ENCODE data around the gene GABBR2.

DNA sequence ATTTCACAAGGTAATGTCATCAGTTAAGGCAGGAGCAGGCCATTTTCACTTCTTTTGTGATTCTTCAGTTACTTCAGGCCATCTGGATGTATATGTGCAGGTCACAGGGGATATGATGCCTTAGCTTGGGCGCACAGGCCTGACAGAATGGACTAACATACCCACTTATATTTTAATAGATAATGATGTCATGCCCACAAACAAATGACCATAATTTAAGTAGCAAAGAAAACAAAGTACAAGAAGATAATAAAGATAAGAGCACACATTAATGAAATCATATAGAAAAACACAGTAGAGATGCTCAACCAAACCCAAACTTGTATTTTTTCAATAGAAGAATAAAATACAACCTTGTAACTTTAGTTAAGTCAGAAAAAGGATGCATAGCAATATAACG lies 433.6 kb downstream of the GABBR2 start:
- no peak for TF ChIP-seq CTCF (IDR thresholded peaks at IDR 0.05)
- no peak for TF ChIP-seq POLR2A (IDR thresholded peaks at IDR 0.05)
